ENCODE data around the gene PIP4K2B.

Gene PIP4K2B

GRCh38 chr17:38731526-38732294 lies 67.6 kb downstream of the PIP4K2B start:
- H3K27me3 Mint-ChIP-seq (ENCODE audit: low read depth), result no peaks in the 10 kb centered on the region
- H3K9me3 Mint-ChIP-seq, result no peaks in the 10 kb centered on the region
- peak overlapping the region; percentile 87 to 94 (median 91) for H3K4me3 Mint-ChIP-seq
- peaks cover 34% of the 10 kb centered on the region for H3K36me3 Mint-ChIP-seq (ENCODE audit: low read depth)
- peak overlapping the region; percentile 59 to 91 (median 84) for H3K27ac Mint-ChIP-seq
- peaks cover 64% of the 10 kb centered on the region for H3K4me1 Mint-ChIP-seq
- no peak for TF ChIP-seq CTCF (IDR thresholded peaks at IDR 0.05; ENCODE audit: unreplicated experiment in 3 of 3)

GRCh38 chr17:38730526-38731379 lies 68.6 kb downstream of the PIP4K2B start:
- Mint-ChIP-seq H3K36me3 (ENCODE audit: low read depth) (peaks cover 34% of the 10 kb centered on the region), H3K4me1 (peaks cover 59% of the 10 kb centered on the region), H3K27ac (peak overlapping the region; percentile 84 to 92 (median 91)), H3K27me3 (ENCODE audit: low read depth) (no peaks in the 10 kb centered on the region), H3K9me3 (no peaks in the 10 kb centered on the region), H3K4me3 (peak overlapping the region; percentile 87 to 94 (median 91))
- TF ChIP-seq CTCF (IDR thresholded peaks at IDR 0.05; ENCODE audit: unreplicated experiment in 3 of 3), result no peak

GRCh38 chr17:38729886-38730525 lies 69.3 kb downstream of the PIP4K2B start, which contains the start of gene CISD3:
Gene CISD3, plus strand, starts transcription at chr17:38730341. Its CDS starts 18 bp downstream, at chr17:38730359.
- peak within 1 kb of the TSS; percentile 84 to 92 (median 91) for H3K27ac Mint-ChIP-seq
- H3K36me3 Mint-ChIP-seq (ENCODE audit: low read depth), result peaks cover 27% of the 10 kb centered on the region
- no peaks in the 10 kb centered on the region for H3K27me3 Mint-ChIP-seq (ENCODE audit: low read depth)
- peaks cover 52% of the 10 kb centered on the region for H3K4me1 Mint-ChIP-seq
- H3K9me3 Mint-ChIP-seq, result no peaks in the 10 kb centered on the region
- peak within 1 kb of the TSS; percentile 87 to 94 (median 91) for H3K4me3 Mint-ChIP-seq
- TF ChIP-seq CTCF (IDR thresholded peaks at IDR 0.05; ENCODE audit: unreplicated experiment in 3 of 3), result peak; percentile 66 to 73 (median 68)

- H3K36me3 Mint-ChIP-seq (ENCODE audit: low read depth), result peaks cover 25% of the 10 kb centered on the region
- no peaks in the 10 kb centered on the region for H3K27me3 Mint-ChIP-seq (ENCODE audit: low read depth)
- TF ChIP-seq CTCF (IDR thresholded peaks at IDR 0.05; ENCODE audit: unreplicated experiment in 3 of 3), result no peak
- H3K4me3 Mint-ChIP-seq, result peak overlapping the region; percentile 73 to 83 (median 80)
- H3K4me1 Mint-ChIP-seq, result peaks cover 46% of the 10 kb centered on the region
- peak overlapping the region in 2 of 3 experiments; percentile 53 to 59 for H3K27ac Mint-ChIP-seq
- H3K9me3 Mint-ChIP-seq, result no peaks in the 10 kb centered on the region
Measured at GRCh38 chr17:38729368-38729885, 69.9 kb downstream of the PIP4K2B start.

GRCh38 chr17:38728290-38728831 lies 71.0 kb downstream of the PIP4K2B start:
- peaks cover 40% of the 10 kb centered on the region for H3K4me1 Mint-ChIP-seq
- H3K27me3 Mint-ChIP-seq (ENCODE audit: low read depth), result no peaks in the 10 kb centered on the region
- H3K9me3 Mint-ChIP-seq, result no peaks in the 10 kb centered on the region
- no peak for TF ChIP-seq CTCF (IDR thresholded peaks at IDR 0.05; ENCODE audit: unreplicated experiment in 3 of 3)
- peak overlapping the region; percentile 51 to 80 (median 78) for H3K4me3 Mint-ChIP-seq
- peak overlapping the region in 2 of 3 experiments; percentile 25 to 52 for H3K27ac Mint-ChIP-seq
- H3K36me3 Mint-ChIP-seq (ENCODE audit: low read depth), result peaks cover 20% of the 10 kb centered on the region
